Measurements from ENCODE around the gene NUP160.
A peak's percentile ranks its signal among the peaks of the same experiment; 100 is the strongest.

NUP160 gene

DNA sequence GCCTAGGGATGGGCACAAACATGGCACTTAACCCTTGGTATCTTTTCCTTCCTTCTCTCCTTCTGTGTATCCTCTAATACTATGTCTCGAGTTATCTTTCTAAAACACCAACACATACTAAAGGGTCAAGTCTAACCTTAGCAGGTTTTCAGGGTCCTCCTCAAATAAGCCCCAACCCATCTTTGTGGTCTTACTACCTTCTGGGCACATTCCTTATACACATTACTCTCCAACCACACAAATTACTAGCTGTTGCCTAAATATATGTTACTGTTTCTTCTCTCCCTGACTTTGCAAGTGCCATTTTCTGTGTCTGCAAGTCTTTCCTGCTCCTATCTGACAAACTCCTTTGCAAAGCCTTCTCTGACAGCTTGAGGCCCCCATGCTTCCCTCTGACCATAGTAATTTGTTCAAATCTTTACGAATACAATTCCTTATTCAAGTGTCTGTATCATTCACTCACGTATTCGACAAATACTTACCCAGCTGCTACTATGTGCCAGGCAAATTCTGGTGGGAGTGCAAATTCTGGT lies 15.8 kb upstream of the NUP160 start:
- H3K4me2 ChIP-seq (ENCODE audit: low read length): peak overlapping the region; percentile 74
- H3K27ac ChIP-seq (ENCODE audit: low read length): peak overlapping the region; percentile 94
- H3K4me3 ChIP-seq (ENCODE audit: low read length): peak overlapping the region; percentile 61
- no peaks in the 10 kb centered on the region for H4K20me1 ChIP-seq (ENCODE audit: insufficient read depth, low read length)
- no peaks in the 10 kb centered on the region for H3K9me3 ChIP-seq (ENCODE audit: insufficient read depth, low read length)
- H3K27me3 ChIP-seq (ENCODE audit: low read depth, low read length): no peaks in the 10 kb centered on the region
- no peaks in the 10 kb centered on the region for H3K36me3 ChIP-seq (replicated peaks; ENCODE audit: low read depth, low read length)
- H3K4me1 ChIP-seq (ENCODE audit: low read length): peaks cover 60% of the 10 kb centered on the region
- H3K9ac ChIP-seq (ENCODE audit: low read length): peak overlapping the region; percentile 68
- H2AFZ ChIP-seq (ENCODE audit: low read depth, low read length): 0 out of 2 replicates have a peak overlapping the region, but pooled peaks have one; percentile 11
- H3K79me2 ChIP-seq (ENCODE audit: low read length): no peaks in the 10 kb centered on the region
- TF ChIP-seq EZH2phosphoT487 (IDR thresholded peaks at IDR 0.05; ENCODE audit: low read depth): no peak

DNA sequence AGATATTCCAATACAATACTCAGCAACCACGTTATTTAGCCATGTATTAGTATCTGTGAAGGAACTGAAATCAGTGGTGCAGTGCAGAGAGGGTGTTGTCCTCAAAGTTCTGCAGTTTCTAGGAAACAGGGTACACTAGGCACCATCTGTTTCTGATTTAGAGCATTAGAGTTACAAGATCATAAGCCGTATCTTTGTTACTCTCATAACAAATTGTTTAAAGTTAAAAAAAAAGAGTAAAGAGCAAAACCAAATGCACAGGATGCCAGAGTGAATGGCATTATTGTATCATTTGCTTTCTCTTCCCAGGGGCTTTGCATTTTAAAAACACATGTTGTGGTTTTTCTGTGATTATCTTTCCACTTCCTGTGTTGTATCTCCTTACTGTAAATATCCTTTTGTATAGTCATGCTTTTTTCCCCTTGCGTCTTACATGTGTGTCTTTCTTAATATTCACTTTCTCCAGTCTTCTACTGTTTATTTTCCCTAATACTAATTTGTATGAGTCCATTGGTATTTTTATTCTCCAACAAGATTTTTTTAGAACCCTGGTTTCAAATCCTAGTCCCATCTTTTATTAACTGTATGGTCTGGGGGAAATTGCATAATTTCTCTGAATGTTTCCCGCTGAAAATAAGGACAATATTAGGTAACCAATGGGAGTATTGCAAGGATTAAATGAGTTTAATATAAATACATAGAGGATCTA lies 15.2 kb upstream of the NUP160 start:
- H3K4me2 ChIP-seq (ENCODE audit: low read length): peak overlapping the region; percentile 74
- no peaks in the 10 kb centered on the region for H3K27me3 ChIP-seq (ENCODE audit: low read depth, low read length)

DNA sequence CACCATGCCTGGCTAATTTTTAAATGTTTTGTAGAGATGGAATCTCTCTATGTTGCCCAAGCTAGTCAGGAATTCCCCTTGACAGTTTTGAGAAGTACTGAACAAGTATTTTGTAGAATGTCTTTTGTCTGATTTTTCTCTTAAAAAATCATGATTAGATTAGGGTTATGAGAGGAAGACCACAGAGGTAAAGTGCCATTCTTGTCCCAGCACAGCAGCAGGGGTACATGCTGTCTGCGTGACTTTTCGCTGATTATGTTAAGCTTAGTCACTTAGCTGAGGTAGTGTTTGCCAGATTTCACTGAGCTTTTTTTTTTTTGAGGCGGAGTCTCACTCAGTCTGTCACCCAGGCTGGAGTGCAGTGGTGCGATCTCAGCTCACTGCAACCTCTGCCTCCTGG lies 13.6 kb upstream of the NUP160 start:
- Histone ChIP-seq H3K4me3 (ENCODE audit: low read length) (peak overlapping the region; percentile 18; the same call in 1 of the 2 replicates), H2AFZ (ENCODE audit: low read depth, low read length) (0 out of 2 replicates have a peak overlapping the region, but pooled peaks have one; percentile 17), H3K9ac (ENCODE audit: low read length) (peak overlapping the region; percentile 47; the same call in 1 of the 2 replicates), H3K79me2 (ENCODE audit: low read length) (no peaks in the 10 kb centered on the region), H3K36me3 (replicated peaks; ENCODE audit: low read depth, low read length) (no peaks in the 10 kb centered on the region), H3K27me3 (ENCODE audit: low read depth, low read length) (no peaks in the 10 kb centered on the region), H3K4me2 (ENCODE audit: low read length) (peak overlapping the region; percentile 50), H4K20me1 (ENCODE audit: insufficient read depth, low read length) (no peaks in the 10 kb centered on the region), H3K4me1 (ENCODE audit: low read length) (peaks cover 82% of the 10 kb centered on the region), H3K9me3 (ENCODE audit: insufficient read depth, low read length) (no peaks in the 10 kb centered on the region), H3K27ac (ENCODE audit: low read length) (peak overlapping the region; percentile 94)
- TF ChIP-seq EZH2phosphoT487 (IDR thresholded peaks at IDR 0.05; ENCODE audit: low read depth): no peak
- TF ChIP-seq, protein P1, sequence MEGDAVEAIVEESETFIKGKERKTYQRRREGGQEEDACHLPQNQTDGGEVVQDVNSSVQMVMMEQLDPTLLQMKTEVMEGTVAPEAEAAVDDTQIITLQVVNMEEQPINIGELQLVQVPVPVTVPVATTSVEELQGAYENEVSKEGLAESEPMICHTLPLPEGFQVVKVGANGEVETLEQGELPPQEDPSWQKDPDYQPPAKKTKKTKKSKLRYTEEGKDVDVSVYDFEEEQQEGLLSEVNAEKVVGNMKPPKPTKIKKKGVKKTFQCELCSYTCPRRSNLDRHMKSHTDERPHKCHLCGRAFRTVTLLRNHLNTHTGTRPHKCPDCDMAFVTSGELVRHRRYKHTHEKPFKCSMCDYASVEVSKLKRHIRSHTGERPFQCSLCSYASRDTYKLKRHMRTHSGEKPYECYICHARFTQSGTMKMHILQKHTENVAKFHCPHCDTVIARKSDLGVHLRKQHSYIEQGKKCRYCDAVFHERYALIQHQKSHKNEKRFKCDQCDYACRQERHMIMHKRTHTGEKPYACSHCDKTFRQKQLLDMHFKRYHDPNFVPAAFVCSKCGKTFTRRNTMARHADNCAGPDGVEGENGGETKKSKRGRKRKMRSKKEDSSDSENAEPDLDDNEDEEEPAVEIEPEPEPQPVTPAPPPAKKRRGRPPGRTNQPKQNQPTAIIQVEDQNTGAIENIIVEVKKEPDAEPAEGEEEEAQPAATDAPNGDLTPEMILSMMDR (IDR thresholded peaks at IDR 0.05; ENCODE audit: low read depth, low read length): no peak

More for the DNA sequence above, 15.2 kb upstream of the NUP160 start:
- TF ChIP-seq, protein P1 (IDR thresholded peaks at IDR 0.05; ENCODE audit: low read depth, low read length): no peak
- no peak for TF ChIP-seq EZH2phosphoT487 (IDR thresholded peaks at IDR 0.05; ENCODE audit: low read depth)
- Histone ChIP-seq H3K79me2 (ENCODE audit: low read length) (no peaks in the 10 kb centered on the region), H3K4me1 (ENCODE audit: low read length) (peaks cover 66% of the 10 kb centered on the region), H2AFZ (ENCODE audit: low read depth, low read length) (no peak overlapping the region), H3K4me3 (ENCODE audit: low read length) (0 out of 2 replicates have a peak overlapping the region, but pooled peaks have one; percentile 5), H3K9ac (ENCODE audit: low read length) (peak overlapping the region; percentile 68; the same call in 1 of the 2 replicates), H3K36me3 (replicated peaks; ENCODE audit: low read depth, low read length) (no peaks in the 10 kb centered on the region), H4K20me1 (ENCODE audit: insufficient read depth, low read length) (no peaks in the 10 kb centered on the region), H3K9me3 (ENCODE audit: insufficient read depth, low read length) (no peaks in the 10 kb centered on the region), H3K27ac (ENCODE audit: low read length) (peak overlapping the region; percentile 94)

DNA sequence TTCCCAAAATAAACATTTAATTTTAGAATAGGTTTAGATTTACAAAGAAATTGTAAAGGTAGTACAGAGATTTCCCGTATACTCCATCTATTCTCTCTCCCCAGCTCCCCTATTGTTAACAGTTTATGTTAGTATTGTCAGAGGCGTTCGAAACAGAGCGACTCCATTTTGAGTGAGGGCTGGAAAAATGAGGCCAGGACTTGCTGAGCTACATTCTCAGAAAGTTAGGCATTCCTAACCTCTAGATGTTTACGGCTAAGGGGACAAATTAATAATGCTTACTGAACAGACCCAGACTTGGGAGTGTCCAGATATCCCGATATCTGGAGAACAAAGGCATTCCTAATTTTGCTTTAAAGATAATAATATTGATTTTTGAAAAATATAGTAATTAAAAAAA lies 12.4 kb upstream of the NUP160 start:
- no peak for TF ChIP-seq EZH2phosphoT487 (IDR thresholded peaks at IDR 0.05; ENCODE audit: low read depth)
- TF ChIP-seq, protein P1 (IDR thresholded peaks at IDR 0.05; ENCODE audit: low read depth, low read length): no peak
- no peak overlapping the region for H2AFZ ChIP-seq (ENCODE audit: low read depth, low read length)
- no peak overlapping the region for H3K9ac ChIP-seq (ENCODE audit: low read length)
- no peaks in the 10 kb centered on the region for H4K20me1 ChIP-seq (ENCODE audit: insufficient read depth, low read length)
- peaks cover 90% of the 10 kb centered on the region for H3K4me1 ChIP-seq (ENCODE audit: low read length)
- H3K27ac ChIP-seq (ENCODE audit: low read length): no peak overlapping the region
- no peaks in the 10 kb centered on the region for H3K79me2 ChIP-seq (ENCODE audit: low read length)
- no peak overlapping the region for H3K4me3 ChIP-seq (ENCODE audit: low read length)
- no peak overlapping the region for H3K4me2 ChIP-seq (ENCODE audit: low read length)
- no peaks in the 10 kb centered on the region for H3K9me3 ChIP-seq (ENCODE audit: insufficient read depth, low read length)
- no peaks in the 10 kb centered on the region for H3K27me3 ChIP-seq (ENCODE audit: low read depth, low read length)
- no peaks in the 10 kb centered on the region for H3K36me3 ChIP-seq (replicated peaks; ENCODE audit: low read depth, low read length)
